Measurements from ENCODE around the gene ARHGAP15.

Gene ARHGAP15

DNA sequence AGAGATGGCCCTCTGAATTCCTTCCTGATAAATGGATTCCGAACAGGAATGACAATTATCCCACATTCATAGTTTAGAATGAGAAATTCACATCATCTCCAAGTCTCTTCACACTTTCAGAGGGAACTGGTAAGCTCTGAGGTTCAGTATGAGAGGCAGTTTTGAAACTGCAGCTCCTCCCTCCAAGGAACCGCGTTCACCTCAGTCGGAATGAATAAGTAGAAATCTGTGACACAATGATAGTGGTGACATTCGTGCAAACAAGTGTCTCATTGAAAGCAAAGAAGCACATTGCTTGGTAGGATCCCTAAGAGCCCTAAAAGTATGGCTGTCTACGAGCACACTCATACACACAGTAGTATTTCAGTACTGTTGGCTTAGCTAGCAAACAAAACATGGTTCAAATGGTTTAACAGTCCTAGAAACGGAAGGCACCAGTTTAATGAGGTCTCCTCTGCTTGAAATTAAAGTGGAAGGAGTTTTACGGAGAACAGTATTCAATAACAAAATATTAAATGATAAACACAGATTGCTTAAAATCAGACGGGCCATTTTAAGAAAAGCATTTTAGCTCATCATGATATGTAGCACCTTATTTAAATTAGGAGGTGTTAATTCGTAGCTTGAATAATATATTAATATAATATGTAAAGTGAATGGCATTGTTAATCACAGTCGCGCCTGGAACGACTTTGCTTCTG, 225.0 kb downstream of the ARHGAP15 start:
- DNase-seq, result no peak

DNA sequence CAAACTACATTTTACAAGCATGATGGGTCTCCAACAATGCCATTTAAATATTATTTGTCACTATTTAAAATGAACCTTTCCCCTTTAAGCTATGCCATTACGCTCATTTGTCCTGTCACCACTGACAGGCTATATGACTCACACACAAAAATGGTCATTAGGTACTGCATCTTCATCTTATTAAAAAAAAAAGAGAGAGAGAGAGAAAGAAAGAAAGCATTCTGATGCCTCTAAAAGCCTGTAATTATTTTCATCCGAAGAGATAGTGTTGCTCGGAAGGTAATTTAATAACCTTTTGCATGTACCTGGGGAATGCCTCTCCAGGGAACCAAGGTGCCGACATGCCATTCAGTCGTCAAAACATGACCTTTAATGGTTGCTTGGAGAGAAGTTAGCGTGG, 226.7 kb downstream of the ARHGAP15 start:
- DNase-seq, result no peak

DNA sequence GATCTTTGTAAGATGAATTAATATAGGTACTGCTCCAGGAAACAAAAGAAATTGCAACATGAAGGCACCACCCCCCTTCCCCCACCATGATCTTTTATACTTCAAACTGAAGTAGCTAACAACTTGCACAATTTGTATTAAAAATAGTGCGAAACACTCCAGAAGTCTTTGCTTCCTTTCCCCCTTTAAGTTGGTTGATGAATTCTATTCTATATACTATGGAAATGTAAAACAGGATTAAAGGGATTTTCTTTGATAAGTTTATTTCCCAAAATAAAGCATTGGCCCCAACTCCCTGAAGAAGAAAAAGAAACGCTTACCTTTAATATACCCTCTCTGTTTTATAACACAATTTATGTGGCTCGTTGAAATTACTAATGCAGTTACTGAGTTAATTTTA, 227.1 kb downstream of the ARHGAP15 start:
- DNase-seq, result no peak

DNA sequence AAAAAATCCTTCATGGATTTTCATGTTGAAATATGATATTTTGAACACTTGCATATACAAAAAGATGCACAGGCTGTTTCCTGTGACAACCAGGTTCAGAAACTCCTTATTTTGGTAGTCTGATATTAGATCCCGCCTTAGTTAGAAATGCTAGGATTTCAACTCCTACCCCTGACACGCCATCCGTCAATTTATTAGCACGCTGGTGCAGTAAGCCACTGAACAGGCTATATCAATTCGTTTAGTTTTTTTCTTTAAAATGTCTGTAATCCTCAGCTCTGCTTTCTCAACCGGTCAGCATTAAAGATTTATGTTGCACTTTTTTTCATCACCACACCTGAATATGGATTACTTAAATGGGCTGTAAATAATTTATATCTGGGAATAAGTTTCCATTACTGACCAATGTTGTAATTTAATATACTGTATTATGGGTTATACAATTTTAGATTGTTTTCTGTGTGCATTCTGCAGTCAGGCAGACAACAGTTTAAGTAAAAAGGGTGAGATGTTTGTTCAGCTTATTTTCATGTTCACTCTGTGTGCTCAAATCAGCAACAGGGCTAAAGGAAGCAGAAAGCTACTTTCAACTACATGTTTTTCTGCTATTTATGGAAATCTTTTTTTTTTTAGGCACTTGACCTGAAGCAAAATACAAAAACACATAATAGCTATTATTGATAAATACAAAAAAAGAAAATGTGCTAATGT, 227.7 kb downstream of the ARHGAP15 start:
- DNase-seq, result no peak

DNA sequence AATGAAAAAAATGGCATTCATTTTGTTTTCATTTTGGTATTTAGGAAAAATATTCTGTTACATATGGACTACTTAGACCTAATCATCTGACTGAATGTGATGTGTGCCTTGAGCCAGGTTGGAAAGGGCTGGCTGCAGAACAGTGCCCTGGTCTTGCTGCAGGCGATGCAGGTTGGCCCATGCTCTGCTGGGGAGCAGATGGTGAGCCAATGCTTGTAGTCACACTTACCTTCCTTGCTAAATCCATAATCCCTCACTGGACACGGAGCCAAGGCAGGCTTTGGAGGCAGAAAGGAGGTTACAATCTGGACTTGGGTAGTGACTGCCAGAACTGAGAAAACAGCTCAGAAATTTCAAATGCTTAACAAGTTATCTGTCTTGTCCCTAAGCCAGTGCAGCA, 228.7 kb downstream of the ARHGAP15 start:
- no peak for DNase-seq

DNA sequence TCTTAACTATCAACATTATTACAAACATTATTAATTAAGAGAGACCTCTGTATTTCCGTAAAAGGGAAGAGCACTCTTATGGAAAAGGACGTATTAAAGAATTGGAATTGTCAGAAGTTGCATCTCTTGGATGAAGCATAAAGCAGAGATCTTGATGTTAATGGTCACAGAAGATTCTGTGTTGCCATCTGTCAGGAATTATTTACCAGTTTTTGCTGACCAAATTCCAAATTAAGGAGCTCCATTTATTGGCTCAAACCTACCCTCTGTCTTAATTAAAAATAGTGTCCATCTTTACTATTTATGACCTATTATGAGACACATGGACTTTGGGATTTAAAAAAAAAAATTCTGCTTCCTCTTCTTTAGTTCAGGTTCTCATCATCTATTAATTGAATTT, 232.1 kb downstream of the ARHGAP15 start:
- DNase-seq, result no peak

DNA sequence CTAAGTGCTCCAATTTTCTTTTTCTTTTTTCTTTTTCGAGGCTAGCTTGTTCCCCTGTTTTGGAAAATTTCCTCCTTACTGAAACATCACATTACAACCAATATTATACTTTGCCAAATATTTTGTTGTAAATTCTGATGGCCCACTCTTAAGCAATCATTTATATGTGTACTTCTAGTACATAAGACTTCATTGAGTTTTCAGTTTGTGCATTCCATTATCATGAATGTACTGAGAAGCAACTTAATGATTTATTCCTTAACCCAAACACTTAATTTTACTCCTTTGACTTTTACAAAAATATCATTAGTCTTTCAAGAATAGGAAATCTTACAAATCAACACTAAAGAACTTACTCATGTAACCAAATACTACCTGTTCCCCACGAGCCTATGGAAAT, 242.4 kb downstream of the ARHGAP15 start:
- no peak for DNase-seq

DNA sequence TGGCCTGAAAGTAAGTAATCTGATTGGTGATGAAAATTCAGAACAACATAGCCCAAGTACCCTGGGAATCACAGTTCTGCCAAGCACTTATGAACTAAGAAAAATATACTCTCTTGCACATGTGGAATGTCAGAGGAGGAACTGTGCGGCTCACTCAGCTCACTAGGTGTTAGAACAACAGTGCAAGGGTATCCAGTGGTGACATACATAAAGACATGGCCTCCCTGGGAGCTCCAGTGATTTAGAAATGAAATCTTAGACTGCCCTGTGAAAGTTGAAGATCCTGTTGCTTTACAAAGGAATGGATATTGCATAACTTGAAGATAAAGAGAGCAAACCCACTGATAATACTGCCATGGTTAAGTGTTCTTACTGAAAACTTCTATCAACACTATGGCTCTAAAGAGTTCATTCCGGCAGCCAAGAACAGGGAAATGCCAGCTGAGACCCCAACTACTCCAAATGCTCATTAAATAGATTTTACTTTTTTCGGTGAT, 246.2 kb downstream of the ARHGAP15 start:
- DNase-seq, result no peak

DNA sequence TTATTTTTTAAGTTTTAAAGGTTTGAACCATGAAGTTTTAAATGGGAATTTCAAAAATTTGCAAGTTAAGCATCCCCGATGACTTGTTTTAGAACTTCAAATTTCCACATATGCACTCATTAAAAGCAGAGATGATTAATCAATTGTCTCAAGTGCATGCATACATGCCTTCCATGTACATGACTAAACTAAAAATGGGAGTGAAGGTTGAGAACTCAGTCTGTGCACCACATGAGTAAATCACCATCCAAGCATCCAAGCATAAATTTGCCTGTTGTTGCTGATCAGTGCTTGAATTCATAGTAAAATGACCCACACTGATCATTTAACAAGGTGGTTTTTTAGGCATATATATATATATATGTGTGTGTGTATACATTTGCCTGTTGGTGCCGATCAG, 249.8 kb downstream of the ARHGAP15 start:
- DNase-seq, result no peak

DNA sequence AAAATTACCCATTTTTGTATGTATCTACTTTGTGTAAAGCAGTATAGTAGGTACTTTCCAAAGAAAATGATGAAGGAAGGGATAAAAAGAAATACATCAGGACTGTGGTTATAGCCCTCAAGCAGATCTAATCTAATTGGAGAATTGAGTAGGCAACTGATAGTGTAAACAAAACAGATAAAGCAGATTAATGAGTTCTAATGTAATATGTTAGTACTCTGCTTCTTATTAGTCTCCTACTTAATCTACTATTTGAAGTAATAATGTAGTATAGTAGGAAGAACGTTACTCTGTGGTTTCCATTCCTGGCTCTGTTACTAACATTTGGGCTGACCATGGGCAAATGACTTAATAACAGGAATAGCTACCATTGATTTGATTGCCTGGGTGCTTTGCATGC, 250.7 kb downstream of the ARHGAP15 start:
- DNase-seq, result no peak

DNA sequence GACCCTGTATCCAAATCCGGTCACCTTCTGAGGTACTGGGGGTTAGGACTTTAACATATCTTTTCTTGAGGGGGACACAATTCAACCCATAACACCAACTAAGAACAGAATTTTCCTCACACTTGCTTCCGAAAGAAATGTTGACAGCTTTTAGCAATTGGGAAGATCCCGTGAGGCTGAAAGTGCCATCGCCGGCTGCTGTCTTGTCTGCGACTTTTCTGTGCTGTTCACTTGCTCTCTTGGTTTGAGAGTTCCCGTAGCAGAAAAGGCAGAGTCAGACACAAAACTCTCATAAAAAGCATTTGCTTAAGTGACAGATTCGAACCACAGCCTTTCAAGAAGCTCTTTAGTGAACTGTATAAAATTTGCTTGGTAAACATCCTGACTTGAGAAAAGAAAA, 253.4 kb downstream of the ARHGAP15 start:
- no peak for DNase-seq

DNA sequence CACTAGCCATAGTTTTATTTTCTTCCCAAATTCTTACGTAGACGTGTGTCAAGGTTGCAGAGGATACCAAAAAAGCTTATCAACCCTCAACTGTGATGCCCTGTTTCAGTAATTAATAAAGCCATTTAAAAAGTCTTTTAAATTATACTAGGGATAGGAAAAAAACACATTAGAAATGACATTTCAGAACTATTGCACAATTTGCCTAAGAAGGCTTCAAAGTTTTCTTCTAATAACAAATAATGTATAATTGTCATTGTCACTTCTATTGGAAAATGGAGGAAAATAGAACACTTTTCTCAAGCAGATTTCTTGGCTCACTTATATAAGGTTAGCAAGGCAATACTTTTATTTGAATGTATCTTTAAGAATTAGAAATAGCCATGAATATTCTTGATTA, 253.8 kb downstream of the ARHGAP15 start:
- DNase-seq, result no peak

DNA sequence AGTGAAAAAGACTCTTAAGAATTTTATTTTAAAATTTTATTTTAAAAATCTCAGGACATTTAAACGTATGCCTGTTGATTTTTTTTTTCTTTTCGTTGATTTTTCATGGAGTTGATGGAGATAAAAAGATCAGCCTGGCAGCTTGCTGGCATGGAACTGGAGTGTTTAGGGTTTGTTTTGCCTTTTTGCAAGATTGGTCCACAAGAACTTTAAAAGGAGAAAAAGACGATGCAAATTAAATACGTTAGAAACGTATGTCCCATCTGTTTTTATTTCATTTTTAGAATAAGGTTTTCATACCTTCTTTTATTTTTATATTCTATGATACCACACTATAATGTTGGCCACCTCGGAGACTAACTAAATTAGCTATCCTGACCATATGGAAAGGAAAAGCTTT, 254.9 kb downstream of the ARHGAP15 start:
- DNase-seq, result no peak

DNA sequence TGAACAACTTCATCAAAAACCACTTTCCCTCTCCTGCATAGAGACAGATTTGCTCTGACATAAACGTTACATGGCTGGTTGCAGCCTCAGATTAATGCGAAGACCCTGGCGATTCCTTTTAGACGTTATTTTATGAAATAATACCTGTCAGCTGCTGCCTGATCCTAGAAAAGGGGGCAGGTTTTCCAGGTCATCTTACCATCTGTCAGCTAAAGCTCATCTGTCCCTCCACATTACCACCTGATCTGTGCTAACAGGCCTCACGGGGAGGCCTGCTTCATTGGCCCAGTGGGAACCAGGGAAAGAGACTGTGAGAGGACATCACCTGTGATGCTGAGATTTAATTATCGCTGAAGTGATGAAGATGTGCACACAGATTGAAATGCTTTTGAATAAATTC, 261.0 kb downstream of the ARHGAP15 start:
- DNase-seq, result no peak

DNA sequence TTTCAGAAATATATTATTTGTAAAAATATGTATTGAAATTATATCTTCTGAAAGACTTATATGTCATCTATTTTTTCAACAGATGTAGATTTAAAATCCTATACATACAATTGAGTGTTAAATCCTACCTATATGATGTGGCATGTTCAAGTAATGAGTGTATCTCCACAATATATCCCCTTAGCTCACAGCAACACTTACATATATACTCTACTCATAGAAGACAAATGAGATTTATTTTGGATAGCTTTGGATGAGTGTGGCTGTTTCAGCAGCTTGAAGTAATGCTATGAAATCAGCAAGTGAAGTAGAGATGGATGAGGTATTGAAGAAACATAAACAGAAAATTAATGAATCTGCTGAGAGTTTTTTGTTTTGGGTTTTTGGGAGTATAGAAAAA, 263.1 kb downstream of the ARHGAP15 start:
- no peak for DNase-seq

DNA sequence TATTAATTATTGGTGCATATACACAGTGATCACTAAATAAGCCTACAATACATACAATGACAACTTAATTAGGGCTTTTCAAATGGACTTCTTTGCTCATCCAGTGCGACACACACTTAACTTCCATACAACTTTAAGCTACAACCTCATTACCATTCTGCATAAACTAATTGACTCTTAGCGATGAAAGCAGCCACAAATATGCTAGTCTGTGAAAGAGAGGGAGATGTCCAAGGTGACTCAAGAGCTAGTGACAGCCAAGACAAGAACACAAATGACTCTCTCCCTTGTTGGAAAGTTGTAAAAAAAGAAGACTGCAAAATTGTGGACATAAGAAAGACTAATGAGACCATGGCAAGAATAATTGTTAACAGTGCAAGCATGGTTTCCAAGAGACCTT, 264.8 kb downstream of the ARHGAP15 start:
- no peak for DNase-seq

DNA sequence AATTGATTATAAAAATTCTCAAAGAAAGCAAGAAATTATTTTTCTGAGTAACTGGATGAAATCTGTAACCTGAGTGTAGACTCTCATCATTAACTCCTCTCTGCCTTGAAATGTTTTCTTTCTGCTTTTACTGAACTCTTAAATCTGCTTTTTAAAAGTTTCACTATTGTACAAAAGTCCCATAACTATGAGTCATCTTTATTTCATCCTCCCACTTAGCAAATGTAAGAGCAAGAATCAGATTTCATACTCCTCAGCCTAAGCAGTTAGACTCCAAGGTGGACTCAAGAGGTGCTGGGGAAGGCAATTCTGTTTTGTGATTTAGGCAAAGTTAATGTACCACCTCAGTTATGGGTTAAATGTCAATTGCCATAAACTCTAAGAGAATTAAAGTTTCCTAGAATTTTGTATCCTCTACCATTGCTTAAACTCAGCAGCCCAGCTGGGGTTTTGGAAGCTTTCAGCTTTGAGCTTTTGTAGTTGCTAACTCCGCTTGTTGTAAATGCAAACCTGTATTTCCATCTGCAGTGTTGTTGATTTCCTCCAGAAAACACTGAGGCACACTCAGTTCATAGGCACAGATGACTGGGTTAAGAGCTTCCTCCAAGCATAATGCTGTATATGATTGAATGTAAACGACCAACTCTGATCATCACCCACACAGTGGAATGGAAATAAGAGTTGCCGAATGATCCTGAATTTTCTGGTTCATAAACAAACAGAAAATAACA, 268.8 kb downstream of the ARHGAP15 start:
- no peak for DNase-seq

DNA sequence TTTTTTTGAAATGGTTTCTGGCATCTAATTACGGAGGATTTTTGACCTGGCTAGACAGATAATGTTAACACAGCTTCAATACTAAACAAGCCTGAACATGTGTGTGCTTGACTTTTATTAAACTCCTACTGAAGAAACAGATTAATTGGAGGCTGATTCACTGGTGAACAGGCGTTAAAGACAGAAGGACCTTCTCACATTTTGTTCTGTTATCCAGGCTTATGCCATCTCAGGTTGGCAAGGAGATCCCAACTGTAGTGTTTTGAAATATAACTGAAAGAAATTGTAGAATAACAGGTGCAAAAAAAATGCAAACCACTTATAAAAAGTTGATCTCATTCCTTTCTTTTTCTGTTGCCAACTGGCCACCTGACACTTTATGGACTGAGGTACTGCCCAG, 269.6 kb downstream of the ARHGAP15 start:
- no peak for DNase-seq

DNA sequence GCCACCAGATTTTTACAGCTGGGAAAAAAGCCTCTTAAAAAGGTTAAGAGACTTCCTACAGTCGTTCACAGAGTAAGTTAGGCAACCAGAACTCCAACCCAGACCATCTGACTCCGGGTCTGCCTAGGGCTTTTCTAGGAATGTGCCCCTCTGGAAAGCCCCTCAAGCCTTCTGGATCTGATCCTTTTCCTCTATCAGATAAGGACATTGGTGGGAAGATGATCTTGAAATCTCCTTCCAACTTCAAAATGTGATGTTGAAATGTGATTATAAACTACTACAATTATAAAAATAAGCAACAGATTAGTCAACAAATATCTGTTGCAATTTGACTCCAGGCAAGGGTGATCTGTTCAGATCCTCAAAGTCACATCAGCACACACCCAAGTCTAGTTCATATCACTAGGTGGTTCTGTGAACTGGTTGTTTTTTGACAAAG, 270.4 kb downstream of the ARHGAP15 start:
- DNase-seq, result no peak

DNA sequence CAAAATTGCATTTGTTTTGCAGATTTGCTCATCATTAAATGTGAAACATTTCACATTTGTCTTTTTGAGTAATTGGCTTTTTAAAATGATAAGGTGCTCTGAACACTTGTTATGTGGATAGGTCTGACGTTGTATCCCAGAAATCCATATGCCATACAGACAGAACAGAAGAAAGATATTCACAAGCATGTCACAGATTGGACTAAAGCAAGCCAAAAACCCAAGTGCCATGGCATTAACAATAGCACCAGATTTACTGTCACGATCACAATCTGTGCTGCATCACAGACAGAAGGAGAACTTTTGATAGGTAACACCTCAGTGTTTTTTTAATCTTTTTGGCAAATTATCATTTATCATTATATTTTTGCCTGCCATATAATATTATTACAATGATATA, 272.6 kb downstream of the ARHGAP15 start:
- DNase-seq, result no peak

DNA sequence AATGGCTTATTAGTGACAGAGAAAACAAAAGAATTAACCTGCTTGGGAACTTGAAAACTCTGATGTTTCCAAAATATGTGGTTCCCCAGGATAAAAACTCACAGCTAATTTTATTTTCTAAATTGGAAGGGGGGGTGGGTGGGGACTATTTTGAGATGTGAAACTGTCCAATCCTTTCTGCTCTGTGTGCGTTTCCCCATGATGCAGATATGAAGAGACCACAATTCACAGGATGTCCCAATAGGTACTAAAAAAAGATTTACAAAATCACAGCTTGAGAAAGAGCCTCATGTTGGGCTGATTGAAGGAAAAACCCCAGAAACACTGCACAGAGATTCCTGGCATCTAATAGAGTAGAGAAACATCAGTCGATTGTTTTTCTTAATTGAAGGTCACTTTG, 273.2 kb downstream of the ARHGAP15 start:
- DNase-seq, result no peak

DNA sequence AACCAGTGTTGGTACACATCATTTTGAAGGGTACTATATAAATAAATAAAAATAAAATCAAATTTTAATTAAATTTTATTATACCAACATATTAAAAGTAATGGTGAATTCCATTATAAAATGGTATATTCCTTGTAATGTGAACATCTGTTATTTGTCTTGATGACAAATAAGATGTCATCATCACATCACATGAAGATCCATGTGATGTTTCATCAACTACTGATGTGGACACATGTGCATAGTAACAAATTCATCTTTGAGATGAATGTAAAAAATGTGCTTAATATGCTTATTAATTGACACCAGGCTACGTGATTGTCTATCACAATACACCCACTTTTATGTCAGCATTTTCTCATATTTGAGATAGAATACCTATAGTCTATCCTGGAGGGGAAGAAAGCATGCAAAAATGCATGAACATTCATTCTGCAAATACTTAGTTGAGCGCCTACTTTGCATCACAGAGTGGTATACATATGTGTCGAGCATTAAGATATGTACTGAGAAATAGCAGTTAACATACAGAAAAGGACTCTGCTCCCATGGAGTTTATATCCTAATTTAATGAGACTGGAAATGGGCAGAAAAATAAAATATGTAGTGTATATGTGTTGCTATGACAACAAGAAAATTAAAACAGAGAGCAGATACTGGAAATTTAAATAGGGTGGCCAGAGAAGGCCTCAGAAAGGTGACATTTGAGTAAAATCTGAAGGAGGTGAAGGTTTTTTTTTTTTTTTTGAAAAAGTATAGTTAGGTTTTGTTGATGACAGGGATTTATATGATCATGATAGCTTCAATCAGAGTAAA, 281.1 kb downstream of the ARHGAP15 start:
- DNase-seq, result no peak

DNA sequence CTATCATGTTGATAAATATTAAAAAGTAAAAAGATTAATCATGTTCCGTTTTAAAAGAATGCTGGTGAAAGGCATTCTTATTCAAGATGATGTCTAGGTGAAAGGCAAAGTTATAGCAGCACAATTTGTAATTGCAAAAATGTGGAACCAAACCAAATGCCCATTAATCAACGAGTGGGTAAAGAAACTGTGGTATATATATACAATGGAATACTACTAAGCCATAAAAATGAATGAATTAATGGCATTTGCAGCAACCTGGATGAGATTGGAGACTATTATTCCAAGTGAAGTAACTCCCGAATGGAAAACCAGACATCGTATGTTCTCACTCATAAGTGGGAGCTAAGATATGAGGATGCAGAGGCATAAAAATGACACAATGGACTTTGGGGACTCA, 286.4 kb downstream of the ARHGAP15 start:
- DNase-seq, result no peak
